Ovary (tissue), 9 donors: ENCODE measurements around the gene ADISSP. TPM values are rescaled to one million over a fixed set of nuclear protein-coding genes. Genes with fewer than 3 reads are reported as not detected.
A peak's percentile ranks its signal among the peaks of the same experiment; 100 is the strongest.

ENCODE experiments used
- DNase-seq, 5 donors: peaks; one replicate each; pipeline ENCODE4 v3.0.0-alpha.2; 2019 to 2020
- H3K27ac ChIP-seq, 2 donors: fragments of 200-600 bp; one replicate each; pipeline versions ENCODE4 v1.5.1 to v1.8.0; 2019 to 2022
- H3K27me3 ChIP-seq: fragments of 200-600 bp; one replicate; pipeline ENCODE4 v1.8.0; 2022
- H3K36me3 ChIP-seq: fragments of 200-600 bp; sonication (generic); one replicate; pipeline ENCODE4 v1.5.1; 2019
- H3K4me1 ChIP-seq: one replicate; pipeline ENCODE4 v1.8.1; 2013; ENCODE audit warnings: mild to moderate bottlenecking, moderate library complexity; ENCODE audit not compliant: insufficient read depth
- H3K4me3 ChIP-seq: fragments of 200-600 bp; sonication (generic); one replicate; pipeline ENCODE4 v1.5.1; 2017
- H3K9me3 ChIP-seq, 2 donors: fragments of 200-600 bp in 1 of 2; sonication (generic) in 1 of 2; one replicate each; pipeline versions ENCODE4 v1.5.1 to v1.8.1; 2013 to 2019; ENCODE audit warnings: mild to moderate bottlenecking in 1 of 2, moderate library complexity in 1 of 2
- EP300 ChIP-seq: sonication (generic); formaldehyde crosslinking; IDR thresholded peaks from one replicate; pipeline ENCODE4 v1.6.1; 2017; ENCODE audit warnings: antibody characterized with exemption
- POLR2A ChIP-seq: fragments of 450-650 bp; IDR thresholded peaks from one replicate; pipeline ENCODE4 v1.6.1; 2017; ENCODE audit warnings: antibody characterized with exemption, mild to moderate bottlenecking, moderate library complexity
- WGBS, 3 donors: extraction: QIAGEN DNeasy Blood & Tissue Kit in 1 of 3; methylation state at CpG; one replicate each; pipeline versions ENCODE4 v1.1.5 to v1.1.7; 2013 to 2017; 5-methylcytosine and 5-hydroxymethylcytosine counted together
- intact Hi-C, 4 donors: fragments of 100-400 bp; cut with DNase I; formaldehyde crosslinking; loops; one replicate each; pipeline versions ENCODE4 v1.11.0 to v1.15.1; 2022 to 2023
- polyA plus RNA-seq, 2 donors: library from polyadenylated mRNA; stranded (reverse); fragments of 200-250 nt in 1 of 2; fragments of 350-450 nt in 1 of 2; fragmentation: Illumina TruSeq in 1 of 2; extraction: RNeasy Lipid Tissue Mini Kit (QIAGEN cat#74804) in 1 of 2; gene quantifications; one replicate each; pipeline ENCODE4 v1.2.3, GENCODE V29; 2013 to 2014
- total RNA-seq, 7 donors: library from RNA; depleted of rRNA in 2 of 7; stranded (reverse); fragments of >200 nt in 2 of 7; fragmentation: NEBNext Ultra II Directional in 3 of 7; extraction: Animal tissue kit (Norgen Biotek cat#: 25700) in 3 of 7; gene quantifications; one replicate each; pipeline versions ENCODE4 v1.1.0 to v1.2.4, GENCODE V29; 2016 to 2023
- TF ChIP-seq, protein P1 (sequence below), 3 donors: fragments of 450-650 bp in 2 of 3; fragments of 200-600 bp in 1 of 3; IDR thresholded peaks; one replicate each; pipeline versions ENCODE4 v1.5.1 to v1.8.0; 2016 to 2022; ENCODE audit warnings: antibody characterized with exemption in 3 of 3, mild to moderate bottlenecking in 1 of 3
- donor health status: DM: no; HTN: no; CAD: no; lungs with moderate emphysema.
- donor health status: DM: no; HTN: no; CAD: no.
- donor health status: Bipolar disorder and iron deficiency.
- donor health status: DM: yes; HTN: yes; CAD: no.
- donor health status: DM: no; HTN: no; CAD: no.
- donor health status: DM: yes; HTN: yes; CAD: no.

ADISSP gene
- total and polyA plus RNA-seq, 9 donors, result 11.5 to 124 (median 69.1) TPM

DNA sequence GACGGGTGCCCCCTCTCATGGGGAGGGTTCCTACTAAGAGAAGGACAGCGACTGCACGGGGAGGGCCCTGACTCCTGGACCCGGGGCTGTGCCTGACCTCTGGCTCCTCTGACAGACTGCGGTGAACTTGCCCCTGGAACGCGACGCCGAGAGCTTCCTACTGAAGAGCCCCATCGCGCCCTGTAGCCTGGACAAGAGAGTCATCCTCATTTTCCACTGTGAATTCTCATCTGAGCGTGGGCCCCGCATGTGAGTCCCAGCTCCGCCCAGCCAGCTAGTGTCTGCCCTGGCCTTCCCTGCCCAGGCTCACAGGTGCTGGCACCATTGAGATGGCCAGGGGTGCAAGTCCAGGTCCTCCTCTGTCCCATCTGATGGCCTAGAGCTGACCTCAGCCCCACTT is 35.7 kb upstream of the ADISSP start:
- H3K9me3 ChIP-seq, result no peaks in the 10 kb centered on the region
- peaks cover 16% of the 10 kb centered on the region for H3K4me1 ChIP-seq
- intact Hi-C loops, result no loop called here
- H3K4me3 ChIP-seq, result no peak overlapping the region
- peak in 1 of 5 donors; percentile 33 for DNase-seq
- no peak for TF ChIP-seq POLR2A
- TF ChIP-seq, protein P1, sequence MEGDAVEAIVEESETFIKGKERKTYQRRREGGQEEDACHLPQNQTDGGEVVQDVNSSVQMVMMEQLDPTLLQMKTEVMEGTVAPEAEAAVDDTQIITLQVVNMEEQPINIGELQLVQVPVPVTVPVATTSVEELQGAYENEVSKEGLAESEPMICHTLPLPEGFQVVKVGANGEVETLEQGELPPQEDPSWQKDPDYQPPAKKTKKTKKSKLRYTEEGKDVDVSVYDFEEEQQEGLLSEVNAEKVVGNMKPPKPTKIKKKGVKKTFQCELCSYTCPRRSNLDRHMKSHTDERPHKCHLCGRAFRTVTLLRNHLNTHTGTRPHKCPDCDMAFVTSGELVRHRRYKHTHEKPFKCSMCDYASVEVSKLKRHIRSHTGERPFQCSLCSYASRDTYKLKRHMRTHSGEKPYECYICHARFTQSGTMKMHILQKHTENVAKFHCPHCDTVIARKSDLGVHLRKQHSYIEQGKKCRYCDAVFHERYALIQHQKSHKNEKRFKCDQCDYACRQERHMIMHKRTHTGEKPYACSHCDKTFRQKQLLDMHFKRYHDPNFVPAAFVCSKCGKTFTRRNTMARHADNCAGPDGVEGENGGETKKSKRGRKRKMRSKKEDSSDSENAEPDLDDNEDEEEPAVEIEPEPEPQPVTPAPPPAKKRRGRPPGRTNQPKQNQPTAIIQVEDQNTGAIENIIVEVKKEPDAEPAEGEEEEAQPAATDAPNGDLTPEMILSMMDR (IDR thresholded peaks at IDR 0.05), result no peak
- no peak for TF ChIP-seq EP300
- no peak overlapping the region for H3K27ac ChIP-seq
- no peaks in the 10 kb centered on the region for H3K36me3 ChIP-seq
- 86 to 95% (median 92%) methylated on average over 14 of the region's 14 CpGs for WGBS, 3 donors
- H3K27me3 ChIP-seq, result no peaks in the 10 kb centered on the region

DNA sequence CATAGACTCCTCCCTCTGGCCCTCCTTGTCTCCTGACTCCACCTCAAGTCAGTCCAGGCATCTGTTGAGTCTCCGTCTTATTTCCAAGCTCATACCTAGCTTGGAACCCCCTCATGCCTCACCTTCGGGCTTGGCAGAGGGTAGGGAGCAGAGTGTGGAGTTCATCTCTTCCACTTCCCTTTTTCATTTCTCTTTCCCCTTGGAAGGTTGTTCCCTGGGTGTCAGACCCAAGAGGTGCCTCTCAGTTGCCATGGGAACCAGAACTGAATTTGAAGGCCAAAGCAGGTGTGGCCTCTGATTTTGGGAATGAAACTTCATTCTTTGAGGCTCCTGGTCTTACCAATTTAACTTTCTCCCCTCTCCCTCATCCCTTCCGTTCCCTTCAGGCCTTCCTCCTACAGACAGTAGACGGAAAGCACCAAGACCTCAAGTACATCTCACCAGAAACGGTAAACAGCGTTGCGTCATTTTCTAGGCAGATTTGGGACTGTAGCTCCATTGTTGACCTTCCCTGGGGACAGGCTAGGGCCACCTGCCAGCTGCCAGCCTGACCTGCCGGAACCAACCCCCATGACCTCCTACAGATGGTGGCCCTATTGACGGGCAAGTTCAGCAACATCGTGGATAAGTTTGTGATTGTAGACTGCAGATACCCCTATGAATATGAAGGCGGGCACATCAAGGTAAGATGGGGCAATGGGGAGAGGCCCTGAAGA is 35.1 kb upstream of the ADISSP start:
- DNase-seq, result peak in 1 of 5 donors; percentile 25
- H3K4me1 ChIP-seq, result peaks cover 14% of the 10 kb centered on the region

DNA sequence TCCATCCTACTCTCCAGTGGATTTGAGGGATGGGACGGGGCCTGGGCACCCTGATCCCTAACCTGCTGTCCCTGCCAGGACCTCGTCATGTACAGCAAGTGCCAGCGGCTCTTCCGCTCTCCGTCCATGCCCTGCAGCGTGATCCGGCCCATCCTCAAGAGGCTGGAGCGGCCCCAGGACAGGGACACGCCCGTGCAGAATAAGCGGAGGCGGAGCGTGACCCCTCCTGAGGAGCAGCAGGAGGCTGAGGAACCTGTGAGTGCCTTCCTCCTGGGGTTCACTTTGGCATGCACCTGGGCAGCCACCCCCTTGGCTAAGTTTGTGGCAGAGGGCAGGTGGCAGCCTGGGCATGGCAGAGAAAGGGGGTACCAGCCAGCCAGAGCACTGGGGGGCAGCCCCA is 34.3 kb upstream of the ADISSP start:
- TF ChIP-seq, protein P1 (IDR thresholded peaks at IDR 0.05), result no peak
- TF ChIP-seq POLR2A (no peak), EP300 (no peak)
- Histone ChIP-seq H3K9me3 (no peaks in the 10 kb centered on the region), H3K36me3 (no peaks in the 10 kb centered on the region), H3K4me3 (no peak overlapping the region), H3K27me3 (no peaks in the 10 kb centered on the region), H3K27ac (no peak overlapping the region), H3K4me1 (peaks cover 6% of the 10 kb centered on the region)
- intact Hi-C loops, result no loop called here
- WGBS, 3 donors, result 93 to 94% (median 93%) methylated on average over 13 of the region's 13 CpGs
- DNase-seq, result no peak

More for the DNA sequence above, 35.1 kb upstream of the ADISSP start:
- Histone ChIP-seq H3K36me3 (no peaks in the 10 kb centered on the region), H3K27me3 (no peaks in the 10 kb centered on the region), H3K27ac (no peak overlapping the region), H3K4me3 (no peak overlapping the region), H3K9me3 (no peaks in the 10 kb centered on the region)
- intact Hi-C loops, result no loop called here
- no peak for TF ChIP-seq POLR2A
- no peak for TF ChIP-seq EP300
- TF ChIP-seq, protein P1 (IDR thresholded peaks at IDR 0.05), result no peak
- WGBS, 3 donors, result 89 to 94% (median 91%) methylated on average over 11 of the region's 11 CpGs

DNA sequence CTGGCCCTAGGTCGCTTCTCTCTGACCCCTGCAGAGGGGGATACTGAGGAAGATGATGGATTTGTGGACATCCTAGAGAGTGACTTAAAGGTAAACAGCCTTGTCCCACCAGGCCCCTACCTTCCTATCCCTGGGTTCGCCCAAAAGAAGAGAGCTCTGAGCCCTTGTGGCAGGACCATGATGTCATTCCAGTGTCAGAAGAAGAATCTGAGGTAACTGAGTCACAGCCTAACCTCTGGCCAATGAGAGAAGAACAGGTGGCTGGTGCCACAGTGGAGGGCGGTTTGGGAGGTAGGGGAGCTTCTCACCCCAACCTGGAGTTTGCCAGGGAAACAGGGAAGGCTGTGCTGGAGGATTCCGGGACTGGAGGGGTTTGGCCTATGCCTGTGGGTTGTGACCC is 33.7 kb upstream of the ADISSP start:
- H3K9me3 ChIP-seq, result no peaks in the 10 kb centered on the region
- no peaks in the 10 kb centered on the region for H3K27me3 ChIP-seq
- no peak overlapping the region for H3K27ac ChIP-seq
- no peak for DNase-seq
- TF ChIP-seq EP300, result no peak
- no peak for TF ChIP-seq POLR2A
- TF ChIP-seq, protein P1 (IDR thresholded peaks at IDR 0.05), result no peak
- H3K4me1 ChIP-seq, result peaks cover 6% of the 10 kb centered on the region
- no peak overlapping the region for H3K4me3 ChIP-seq
- WGBS, 3 donors, result 85 to 92% (median 91%) methylated on average over 4 of the region's 4 CpGs
- H3K36me3 ChIP-seq, result no peaks in the 10 kb centered on the region
- intact Hi-C loops, result no loop called here
